Measurements from ENCODE around the gene GPR135. TPM values are rescaled to one million over a fixed set of nuclear protein-coding genes. Genes with fewer than 3 reads are reported as not detected.

The GPR135 gene
- total RNA-seq, 1 donor from 2014 or later = 4.7 TPM

DNA sequence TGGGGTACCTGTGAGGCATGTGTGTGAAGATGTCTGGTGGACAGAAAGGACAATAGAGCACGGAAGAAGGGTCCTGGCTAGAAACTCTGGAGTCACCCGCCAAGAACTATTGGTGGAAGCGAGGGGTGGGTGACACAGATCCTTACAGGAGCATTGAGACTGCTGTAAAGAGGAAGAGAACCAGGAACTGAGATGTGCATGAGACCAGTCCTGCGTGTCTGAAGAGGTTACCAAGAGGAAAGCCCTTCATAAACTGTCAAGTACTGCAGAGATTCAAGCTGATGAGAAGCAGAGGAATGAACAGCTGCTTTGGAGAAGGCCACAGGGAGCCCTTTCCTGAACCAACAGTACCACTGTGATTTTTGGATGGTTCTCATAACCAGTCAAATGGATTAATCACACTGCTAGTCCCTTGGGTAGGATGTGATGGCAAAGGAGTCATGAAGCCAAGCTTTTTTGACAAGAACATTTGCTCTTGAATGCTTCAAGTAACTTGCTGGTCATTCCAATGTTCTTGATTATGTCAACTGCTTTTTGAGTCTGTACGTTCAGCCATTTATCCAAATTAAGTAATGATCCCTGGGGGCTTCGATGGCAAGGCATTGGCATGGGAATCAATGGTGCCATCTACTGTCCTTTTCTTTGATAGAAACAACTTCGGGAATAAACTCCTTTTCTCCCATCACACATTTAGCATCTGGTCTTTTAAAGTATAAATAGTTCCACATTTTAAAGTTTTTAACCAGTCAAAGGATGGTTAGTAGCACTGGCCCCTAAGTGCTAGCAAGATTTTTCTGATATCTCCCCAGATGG, 42.9 kb downstream of the GPR135 start:
- Histone ChIP-seq H3K27ac (peak overlapping the region; percentile 65 to 72), H3K27me3 (no peaks in the 10 kb centered on the region), H3K36me3 (no peaks in the 10 kb centered on the region), H3K4me3 (no peak overlapping the region), H3K4me1 (peaks cover 7 to 35% of the 10 kb centered on the region in 2 donors), H3K9me3 (no peaks in the 10 kb centered on the region)
- TF ChIP-seq CTCF (IDR thresholded peaks at IDR 0.05) = peak in 2 of 3 experiments; percentile 14 to 28
- peak in 1 of 2 donors; percentile 70 for DNase-seq (ENCODE audit: low spot score in 2 of 2)
- intact Hi-C loops (cut with DNase I) = loop anchor here (2.0 to 10.0 kb wide), 5 partner anchors 60 to 787 kb away; partner anchors contain the start of genes DAAM1 and DACT1

- no peak for DNase-seq (ENCODE audit: low spot score in 2 of 2)
- H3K27ac ChIP-seq = peak overlapping the region; percentile 62 to 74
- no peaks in the 10 kb centered on the region for H3K36me3 ChIP-seq
- H3K4me3 ChIP-seq = no peak overlapping the region
- H3K4me1 ChIP-seq = peaks cover 7 to 19% of the 10 kb centered on the region in 2 donors
- no peak for TF ChIP-seq CTCF (IDR thresholded peaks at IDR 0.05)
- no peaks in the 10 kb centered on the region for H3K27me3 ChIP-seq
- intact Hi-C loops (cut with DNase I) = no loop called here
- H3K9me3 ChIP-seq = no peaks in the 10 kb centered on the region
These were observed 45.9 kb downstream of the GPR135 start for GRCh38 chr14:59419303-59419702.

DNA sequence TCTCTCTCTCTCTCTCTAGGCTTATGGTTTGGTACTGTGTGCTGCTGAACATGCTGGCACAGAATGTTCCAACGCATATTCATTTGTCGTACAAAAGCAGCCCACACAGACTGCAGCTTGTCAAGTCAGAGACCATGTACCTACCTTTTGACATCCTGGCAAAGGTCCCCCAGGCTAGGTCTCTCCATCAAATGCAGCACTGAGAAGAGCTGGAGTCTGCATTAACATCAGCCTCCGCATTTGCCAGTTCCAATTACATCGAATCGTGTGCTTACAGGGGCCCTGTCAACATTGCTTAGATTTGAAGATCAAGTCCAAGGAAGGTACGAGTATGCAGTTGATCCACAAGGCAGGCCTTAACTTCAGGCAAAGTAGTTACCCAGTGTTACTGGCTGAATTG, 47.9 kb downstream of the GPR135 start:
- Histone ChIP-seq H3K9me3 (no peaks in the 10 kb centered on the region), H3K27me3 (no peaks in the 10 kb centered on the region), H3K27ac (no peak overlapping the region), H3K4me3 (no peak overlapping the region), H3K36me3 (no peaks in the 10 kb centered on the region), H3K4me1 (peaks cover 4 to 8% of the 10 kb centered on the region in 2 donors)
- TF ChIP-seq CTCF (IDR thresholded peaks at IDR 0.05) = no peak
- no peak for DNase-seq (ENCODE audit: low spot score in 2 of 2)
- intact Hi-C loops (cut with DNase I) = no loop called here

DNA sequence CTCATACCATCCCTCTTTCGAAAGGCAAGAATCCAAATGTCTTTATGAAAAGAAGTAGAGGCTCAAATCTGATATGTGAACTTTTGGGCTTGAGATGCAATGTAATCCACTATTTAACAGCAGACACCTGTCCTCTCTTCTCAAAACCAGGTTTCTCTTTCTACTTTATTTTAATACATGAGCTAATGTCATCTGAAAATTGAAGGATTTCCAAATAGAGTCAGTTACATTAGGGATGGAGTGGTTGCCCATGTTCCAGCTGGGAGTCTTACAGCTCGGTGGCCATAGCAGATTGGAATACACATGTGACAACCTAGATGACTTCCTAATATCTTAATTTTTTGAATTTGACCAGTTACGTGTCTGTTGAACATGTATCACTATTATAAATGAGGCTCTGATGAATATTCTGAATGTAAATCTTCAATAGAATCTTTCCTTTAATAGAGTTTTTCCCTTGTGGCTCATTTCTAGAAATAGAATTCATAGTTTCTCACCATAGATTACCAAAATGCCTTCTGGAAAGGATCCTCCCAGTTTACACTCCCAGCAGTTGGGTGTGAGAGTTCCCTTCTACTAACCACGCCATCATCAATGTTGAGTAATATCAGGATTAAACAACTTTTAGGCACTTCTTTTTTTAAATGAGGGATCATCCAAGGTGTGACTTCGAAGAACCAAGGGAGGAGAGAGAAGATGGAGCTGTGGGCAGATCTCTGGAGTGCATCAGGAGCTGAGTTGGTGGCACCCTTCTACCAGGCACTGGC, 49.2 kb downstream of the GPR135 start:
- H3K9me3 ChIP-seq = no peaks in the 10 kb centered on the region
- no peak overlapping the region for H3K4me3 ChIP-seq
- H3K4me1 ChIP-seq = peaks cover 4% of the 10 kb centered on the region in 2 donors
- no peaks in the 10 kb centered on the region for H3K36me3 ChIP-seq
- no peak for DNase-seq (ENCODE audit: low spot score in 2 of 2)
- no peaks in the 10 kb centered on the region for H3K27me3 ChIP-seq
- no peak for TF ChIP-seq CTCF (IDR thresholded peaks at IDR 0.05)
- intact Hi-C loops (cut with DNase I) = no loop called here
- H3K27ac ChIP-seq = no peak overlapping the region

Other genes starting within 250 kb of the GPR135 start
- 35.0 TPM for gene L3HYPDH, start 19.0 kb upstream of the GPR135 start, total RNA-seq
- gene JKAMP, start 19.1 kb upstream of the GPR135 start, total RNA-seq = 28.2 TPM
- not detected for gene CCDC175, start 111.4 kb upstream of the GPR135 start, total RNA-seq

Data from ascending aorta (tissue), 2 donors.